Right ventricle myocardium inferior (tissue), 1 donor: Measurements from ENCODE around the gene HGF. TPM values are rescaled to one million over a fixed set of nuclear protein-coding genes. Genes with fewer than 3 reads are reported as not detected.
"Not testable (repeated sequence)": the region's sequence is repeated elsewhere in the genome, so short reads cannot be mapped to it uniquely, and the experiment has no call there.

Source experiments
- ATAC-seq: fragments of 200-7000 bp; cut with Tn5 transposase; one replicate; pipeline ENCODE4 v1.9.1; 2020; ENCODE audit warnings: mild to moderate bottlenecking, moderate library complexity
- DNase-seq: peaks from one replicate; pipeline ENCODE4 v3.0.0; 2021; ENCODE audit errors: missing footprints
- intact Hi-C: fragments of 100-400 bp; cut with DNase I; formaldehyde crosslinking; loops from one replicate; pipeline ENCODE4 v1.11.0; 2022
- total RNA-seq: library from RNA; stranded (reverse); fragmentation: NEBNext Ultra II Directional; extraction: Animal tissue kit (Norgen Biotek cat#: 25700); gene quantifications from one replicate; pipeline ENCODE4 v1.2.1, GENCODE V29; 2021
- donor health status: DM: no; HTN: yes; CAD: no; lungs with severe emphysema.

Gene HGF
- total RNA-seq, 1 donor from 2014 or later = 3.1 TPM

GRCh38 chr7:81740403-81740802 lies 29.4 kb downstream of the HGF start:
- intact Hi-C loops = no loop called here
- ATAC-seq = no peak
- DNase-seq = no peak

DNA sequence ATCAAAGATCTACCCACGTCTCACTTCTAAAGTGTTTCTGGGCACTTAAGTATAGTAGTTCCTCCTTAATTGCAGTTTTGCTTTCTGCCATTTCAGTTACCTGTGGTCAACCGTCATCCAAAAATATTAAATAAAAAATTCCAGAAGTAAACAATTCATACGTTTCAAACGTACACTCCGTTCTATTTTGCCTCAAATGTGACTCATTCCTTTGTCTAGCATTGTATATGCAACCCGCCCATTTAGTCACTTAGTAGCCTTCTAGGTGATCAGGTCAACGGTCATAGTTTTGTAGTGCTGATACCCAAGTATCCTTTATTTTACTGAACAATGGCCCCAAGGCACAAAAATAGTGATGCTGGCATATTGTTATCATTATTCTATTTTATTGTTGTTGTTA lies 33.8 kb downstream of the HGF start:
- intact Hi-C loops = no loop called here
- ATAC-seq (no peak), DNase-seq (no peak)

DNA sequence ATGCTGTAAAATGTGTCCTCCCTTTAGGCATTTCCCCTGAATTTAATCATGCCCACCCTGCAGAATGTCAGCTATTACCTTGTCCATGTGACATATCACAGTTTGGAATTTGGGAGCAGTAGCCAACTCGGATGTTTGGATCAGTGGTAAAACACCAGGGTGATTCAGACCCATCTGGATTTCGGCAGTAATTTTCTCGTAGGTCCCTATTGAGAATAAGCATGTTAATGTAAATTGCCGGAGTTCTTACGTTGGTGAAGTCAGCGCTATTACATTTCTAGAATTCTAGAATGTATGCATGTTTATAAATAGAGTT lies 44.1 kb downstream of the HGF start:
- no peak for ATAC-seq
- intact Hi-C loops = no loop called here

GRCh38 chr7:81725003-81725811 lies 44.6 kb downstream of the HGF start:
- intact Hi-C loops = no loop called here
- no peak for ATAC-seq

More for the DNA sequence above, 44.1 kb downstream of the HGF start:
- DNase-seq = no peak

GRCh38 chr7:81722250-81722649 lies 47.6 kb downstream of the HGF start:
- DNase-seq, ATAC-seq, intact Hi-C loops: not testable (repeated sequence)

More at GRCh38 chr7:81725003-81725811, 44.6 kb downstream of the HGF start:
- no peak for DNase-seq

DNA sequence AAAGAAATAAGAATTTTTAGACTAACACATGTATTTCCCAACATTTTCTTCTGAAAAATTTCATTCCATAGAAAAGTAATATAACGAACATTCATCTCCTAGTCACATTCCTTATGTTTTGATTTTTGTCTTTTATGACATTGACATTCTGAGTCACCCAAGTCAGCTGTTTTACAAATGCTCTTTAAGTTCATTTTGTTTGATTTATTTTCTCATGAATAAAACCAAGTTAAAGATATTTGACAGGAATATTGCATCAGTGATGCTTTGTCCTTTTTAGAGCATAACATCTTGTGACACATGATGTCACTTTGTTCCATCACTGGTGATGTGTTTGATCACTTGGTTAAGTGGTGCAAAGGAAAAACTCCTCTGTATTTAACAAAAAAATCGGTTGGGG lies 48.4 kb downstream of the HGF start:
- ATAC-seq = no peak
- intact Hi-C loops = no loop called here
- no peak for DNase-seq

- intact Hi-C loops = loop anchor here (10.0 kb wide), 1 partner anchor 225 kb away; no protein-coding TSS in a partner anchor
- DNase-seq = no peak
Measured at GRCh38 chr7:81719865-81720264, 50.0 kb downstream of the HGF start.

GRCh38 chr7:81715984-81716588 lies 53.8 kb downstream of the HGF start:
- ATAC-seq (no peak), DNase-seq (no peak)
- intact Hi-C loops = loop anchor here (10.0 kb wide), 1 partner anchor 221 kb away; no protein-coding TSS in a partner anchor

More at GRCh38 chr7:81719865-81720264, 50.0 kb downstream of the HGF start:
- no peak for ATAC-seq

GRCh38 chr7:81714306-81714705 lies 55.5 kb downstream of the HGF start:
- intact Hi-C loops = loop anchor here (10.0 kb wide), 1 partner anchor 220 kb away; no protein-coding TSS in a partner anchor
- DNase-seq (no peak), ATAC-seq (no peak)

DNA sequence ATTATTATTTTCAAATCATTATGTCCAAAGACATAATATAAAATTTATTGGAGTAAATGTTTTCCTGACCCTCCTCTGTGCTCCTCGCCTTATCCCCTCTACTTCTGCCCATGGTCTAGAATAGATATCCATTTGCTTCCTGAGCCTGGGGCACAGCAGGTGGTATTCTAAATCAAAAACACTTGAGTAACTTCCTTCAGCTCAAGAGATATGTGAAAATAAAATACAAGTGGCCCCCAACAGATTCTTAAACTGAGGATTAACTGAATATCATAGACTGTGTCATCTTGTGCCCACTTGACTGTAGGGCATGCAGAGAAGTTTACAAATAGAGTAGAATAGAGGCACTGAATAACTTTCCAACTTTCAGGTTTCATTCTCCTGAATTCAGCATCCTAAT lies 59.1 kb downstream of the HGF start:
- no peak for ATAC-seq
- DNase-seq = no peak
- intact Hi-C loops = loop anchor here (10.0 kb wide), 1 partner anchor 216 kb away; no protein-coding TSS in a partner anchor

- intact Hi-C loops = loop anchor here (10.0 kb wide), 1 partner anchor 215 kb away; no protein-coding TSS in a partner anchor
- DNase-seq (no peak), ATAC-seq (no peak)
Measured at GRCh38 chr7:81709836-81710235, 60.0 kb downstream of the HGF start.

- DNase-seq (no peak), ATAC-seq (no peak)
- intact Hi-C loops = no loop called here
Measured at GRCh38 chr7:81707966-81708365, 61.9 kb downstream of the HGF start.

GRCh38 chr7:81707196-81707595 lies 62.7 kb downstream of the HGF start:
- no peak for ATAC-seq
- intact Hi-C loops = no loop called here
- no peak for DNase-seq

GRCh38 chr7:81705206-81705605 lies 64.6 kb downstream of the HGF start:
- intact Hi-C loops = no loop called here
- DNase-seq (no peak), ATAC-seq (no peak)

- no peak for DNase-seq
- intact Hi-C loops = no loop called here
- no peak for ATAC-seq
Measured at GRCh38 chr7:81704595-81704994, 65.3 kb downstream of the HGF start.

DNA sequence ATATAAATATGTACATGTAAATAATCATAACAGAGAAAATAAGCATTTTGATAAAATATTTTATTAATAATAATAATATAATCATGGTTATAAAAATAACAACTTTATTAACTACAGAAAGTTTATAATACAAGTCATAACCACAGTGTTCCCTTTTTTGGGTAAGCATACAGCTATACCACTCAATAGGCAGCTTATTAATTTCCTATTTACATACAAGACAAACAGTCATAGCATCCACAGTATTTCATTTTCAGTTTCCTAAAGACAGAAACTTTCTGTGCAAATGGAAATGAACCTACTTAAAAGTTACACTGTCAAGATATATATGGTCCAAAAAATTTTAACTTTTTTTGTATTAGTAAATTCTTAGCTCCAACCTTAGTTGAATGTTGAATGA lies 70.9 kb downstream of the HGF start:
- DNase-seq (no peak), ATAC-seq (no peak)
- intact Hi-C loops = no loop called here

DNA sequence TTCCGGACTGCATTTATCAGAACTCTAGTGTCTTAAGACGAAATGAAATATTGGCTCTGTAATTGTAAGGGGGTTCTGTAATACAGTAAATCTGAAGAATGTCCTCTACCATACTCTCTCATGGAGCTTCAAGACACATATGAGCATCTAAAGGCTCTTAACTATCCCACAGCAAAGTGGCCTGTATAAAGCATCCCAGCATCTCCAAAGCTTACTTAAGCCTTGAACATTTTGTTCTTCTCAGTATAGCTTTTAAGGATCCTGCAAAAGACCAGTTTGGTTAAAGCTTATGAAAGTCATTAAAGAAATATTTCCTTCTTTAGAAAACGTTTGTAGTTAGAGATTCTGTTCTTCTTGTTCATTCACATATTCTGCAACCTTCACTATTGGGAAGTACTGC lies 75.1 kb downstream of the HGF start:
- intact Hi-C loops = no loop called here
- ATAC-seq (no peak), DNase-seq (no peak)

DNA sequence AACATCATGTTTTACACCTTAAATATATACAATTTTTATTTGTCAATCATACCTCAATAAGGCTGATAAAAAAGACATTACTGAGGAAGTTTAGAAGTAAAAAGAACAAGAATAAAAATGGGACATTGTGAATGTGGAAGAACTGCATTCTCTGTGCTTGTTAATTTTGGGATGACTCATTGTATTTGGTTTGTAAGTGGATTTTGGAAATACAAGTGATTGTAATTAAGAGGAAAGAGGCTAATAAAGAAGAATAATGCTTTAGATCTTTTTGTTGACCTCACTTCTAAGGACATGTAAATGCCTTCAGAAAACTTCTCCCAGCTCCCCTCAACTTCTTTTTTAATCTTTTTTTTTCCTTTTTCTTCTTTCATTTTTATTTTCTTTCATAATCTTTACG lies 76.0 kb downstream of the HGF start:
- intact Hi-C loops = no loop called here
- ATAC-seq (no peak), DNase-seq (no peak)

DNA sequence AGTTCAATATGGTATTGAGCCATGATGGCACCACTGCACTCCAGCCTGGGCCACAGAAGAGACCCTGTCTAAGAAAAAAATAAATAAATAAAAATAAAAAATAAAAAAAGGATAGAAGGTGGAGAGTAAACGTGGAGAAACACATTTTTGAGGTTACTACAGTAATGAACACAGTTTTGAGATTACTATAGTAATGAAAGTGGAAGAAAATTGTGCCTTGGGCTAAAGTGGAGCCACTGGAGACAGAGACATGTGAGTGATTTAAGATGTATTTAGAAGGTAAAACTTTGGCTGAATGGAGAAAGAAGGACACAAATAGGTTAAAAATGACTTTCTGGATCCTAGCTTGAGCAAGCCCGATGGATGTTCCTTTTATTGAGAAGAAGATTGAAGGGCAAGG lies 76.8 kb downstream of the HGF start:
- DNase-seq (no peak), ATAC-seq (no peak)
- intact Hi-C loops = no loop called here

- DNase-seq (no peak), ATAC-seq (no peak)
- intact Hi-C loops = no loop called here
Measured at GRCh38 chr7:81692146-81692905, 77.5 kb downstream of the HGF start.
